NCI-H82 treated with DMSO at 0.1 percent for 48 hours (cell line): ENCODE measurements around the gene CC2D1B.

Experiments
- DNase-seq: peaks from one replicate; lab custom pipeline; 2025; ENCODE audit not compliant: unreplicated experiment; lab: John Stamatoyannopoulos, UW

Gene CC2D1B

GRCh38 chr1:52306227-52307006 lies 59.6 kb downstream of the CC2D1B start:
- no peak for DNase-seq

DNA sequence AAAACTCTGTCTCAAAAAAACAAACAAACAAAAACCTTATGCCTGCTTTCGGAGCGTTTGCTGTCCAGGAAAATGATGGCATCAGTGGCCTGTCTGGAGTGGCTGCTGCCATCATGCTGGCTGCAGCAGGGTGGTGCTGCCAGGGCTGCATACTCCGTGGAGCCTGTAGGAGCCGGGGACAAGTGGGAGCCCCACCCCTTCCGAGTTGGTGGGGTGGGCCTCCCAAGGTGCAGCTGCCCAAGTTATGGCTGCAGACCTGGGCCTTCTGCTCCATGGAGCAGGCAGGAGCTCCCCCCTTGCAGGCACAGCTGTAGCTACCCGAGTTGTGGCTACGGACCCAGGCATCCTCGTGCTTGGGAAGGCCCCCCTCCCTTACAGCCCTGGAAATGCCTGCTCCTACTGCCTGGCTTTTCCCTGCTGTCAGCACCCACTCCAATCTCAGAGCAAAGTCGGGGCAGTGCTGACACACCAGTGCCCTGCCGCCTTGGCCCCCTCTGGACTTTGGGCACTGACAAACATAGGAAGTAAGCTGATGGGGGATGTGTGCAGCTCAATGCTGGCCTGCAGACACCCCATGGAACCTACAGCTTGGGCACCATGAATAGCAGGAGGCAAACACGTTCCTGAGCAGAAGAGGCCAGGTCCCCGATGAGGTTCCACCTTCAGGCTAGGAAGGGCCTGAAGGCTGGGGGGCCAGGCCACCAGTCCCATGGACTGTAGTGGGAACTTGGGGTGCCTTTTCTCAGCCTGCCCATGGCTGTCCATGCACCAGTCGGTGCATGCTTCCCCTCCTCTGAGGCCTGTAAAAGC lies 60.4 kb downstream of the CC2D1B start:
- no peak for DNase-seq
